Hippocampal formation (tissue), 2 donors: Measurements from ENCODE around the gene OPCML.

ENCODE experiments used
- DNase-seq, 2 donors: peaks; one replicate each; lab custom pipeline; 2025; lab: John Stamatoyannopoulos, UW

The OPCML gene

DNA sequence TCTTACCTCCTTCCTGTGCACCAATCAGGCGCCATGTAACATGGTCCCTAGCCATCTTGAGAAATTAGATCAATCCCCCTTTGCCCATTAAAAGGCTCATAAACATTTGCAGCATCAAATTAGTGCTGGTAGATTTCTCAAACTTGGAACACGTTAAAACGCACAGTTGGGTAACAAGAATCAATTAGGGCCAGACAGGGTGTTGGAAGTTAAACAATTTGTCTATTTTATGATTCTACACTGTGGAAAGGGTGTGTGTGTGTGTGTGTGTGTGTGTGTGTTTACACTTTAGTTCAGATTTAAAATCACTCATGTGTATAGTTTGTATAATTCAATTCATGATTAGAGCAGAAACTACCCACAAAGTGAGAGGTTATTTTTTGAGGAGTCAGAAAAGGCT is 682.0 kb downstream of the OPCML start:
- no peak for DNase-seq

DNA sequence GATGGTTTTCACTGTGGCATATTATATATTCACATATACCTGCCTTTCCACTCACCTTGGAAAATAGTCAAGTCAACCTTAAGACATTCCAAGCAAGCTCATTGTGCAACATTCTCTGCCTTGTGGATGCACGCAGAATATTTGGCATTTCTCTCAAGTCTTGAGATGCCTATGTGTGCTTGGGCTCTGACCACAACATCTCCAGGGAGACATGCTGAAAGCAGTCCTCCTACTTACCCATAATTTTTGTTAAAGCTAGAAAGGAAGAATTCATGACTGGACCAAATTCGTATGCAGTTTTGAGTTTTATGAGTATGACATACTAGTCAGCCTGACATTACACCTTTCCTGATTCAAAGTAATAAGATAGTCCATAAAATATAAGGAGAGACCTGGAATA is 684.0 kb downstream of the OPCML start:
- no peak for DNase-seq

DNA sequence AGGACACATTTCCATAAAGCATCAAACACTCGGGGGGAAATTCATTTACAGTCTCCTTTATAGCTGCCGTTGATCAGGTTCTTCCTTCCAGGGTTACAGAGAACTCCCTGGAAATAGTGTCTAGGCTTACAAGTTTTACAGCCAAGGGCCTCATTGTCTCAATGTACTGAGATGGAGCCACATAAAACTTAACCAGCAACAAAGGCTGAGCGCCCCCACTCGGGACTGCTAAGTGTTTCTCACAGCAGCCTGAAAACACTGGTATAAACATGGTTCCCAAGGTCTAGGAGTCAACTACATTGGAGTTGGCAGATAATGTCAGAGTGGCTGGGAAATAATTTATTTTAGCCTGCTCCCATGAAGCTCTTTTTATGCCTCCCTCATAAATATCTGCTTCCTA is 686.2 kb downstream of the OPCML start:
- no peak for DNase-seq

DNA sequence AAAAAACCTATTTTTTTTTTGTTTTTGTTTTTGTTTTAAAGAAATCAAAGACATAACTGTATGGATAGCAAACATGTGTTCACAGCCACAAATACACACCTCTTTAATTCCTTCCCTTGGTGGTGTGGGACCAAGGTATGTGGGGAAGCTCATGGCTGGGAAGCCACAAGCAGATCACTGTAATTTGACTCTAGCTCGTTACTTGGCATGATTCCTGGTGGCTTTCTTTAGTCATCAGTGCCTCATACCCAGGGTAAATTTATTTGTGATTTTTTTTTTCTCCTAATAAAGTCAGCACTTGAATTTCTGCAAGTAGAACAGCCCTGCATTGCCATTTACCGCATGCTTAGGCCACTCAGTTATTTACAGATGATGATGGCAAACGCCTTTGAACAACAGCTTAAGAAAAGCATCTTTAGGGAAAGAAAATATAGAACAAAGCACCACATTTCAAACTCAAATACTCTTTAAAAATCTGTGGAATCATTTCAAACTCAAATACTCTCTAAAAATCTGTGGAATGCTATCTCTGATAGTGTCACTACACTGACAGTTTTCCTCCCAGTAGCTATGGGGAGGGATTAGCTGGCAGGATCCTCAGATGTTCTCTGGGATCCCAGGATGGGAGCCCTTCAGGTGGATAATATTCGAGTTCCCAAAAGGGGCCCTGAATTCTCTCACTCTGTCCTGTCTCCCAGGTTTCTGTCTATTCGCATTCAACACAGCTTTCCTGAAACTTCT is 687.2 kb downstream of the OPCML start:
- DNase-seq = no peak

DNA sequence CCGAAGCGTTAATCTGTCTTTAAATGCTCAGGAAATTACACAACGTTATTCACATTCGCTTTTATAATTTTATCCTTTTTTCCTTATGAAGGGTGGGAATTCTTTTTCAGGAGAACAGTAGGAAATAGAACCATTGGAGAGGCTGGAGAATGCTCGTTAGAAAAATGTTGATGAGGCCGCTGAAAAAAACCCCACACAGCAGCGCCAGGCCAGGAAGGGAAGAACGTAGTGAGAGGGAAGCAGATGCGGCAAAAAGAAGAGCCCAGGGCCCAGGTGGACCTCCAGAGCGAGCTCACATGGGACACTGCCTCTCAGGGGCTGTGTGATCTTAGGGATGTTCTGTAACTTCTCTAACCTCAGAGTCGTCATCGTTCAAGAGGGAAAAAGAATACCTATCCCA is 691.6 kb downstream of the OPCML start:
- DNase-seq = no peak

DNA sequence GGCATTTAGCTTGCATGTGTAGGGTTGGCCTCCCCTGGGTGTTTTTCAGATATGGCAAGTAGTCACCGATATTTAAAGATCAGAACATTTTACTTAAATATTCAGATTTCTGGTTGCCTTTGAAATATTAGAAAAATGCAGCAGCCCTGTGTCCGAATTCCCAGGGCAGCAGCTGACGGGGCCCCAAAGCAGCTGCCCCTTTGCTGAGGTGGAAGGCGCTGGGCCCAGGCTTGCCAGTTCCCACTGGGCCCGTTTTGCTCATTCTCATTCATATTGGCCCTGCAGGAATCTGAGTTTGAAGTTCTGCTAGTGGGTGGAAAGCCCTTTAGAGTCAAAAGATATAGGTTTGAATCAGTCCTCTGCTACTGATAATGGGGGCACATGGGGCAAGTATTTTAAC is 692.1 kb downstream of the OPCML start:
- no peak for DNase-seq

DNA sequence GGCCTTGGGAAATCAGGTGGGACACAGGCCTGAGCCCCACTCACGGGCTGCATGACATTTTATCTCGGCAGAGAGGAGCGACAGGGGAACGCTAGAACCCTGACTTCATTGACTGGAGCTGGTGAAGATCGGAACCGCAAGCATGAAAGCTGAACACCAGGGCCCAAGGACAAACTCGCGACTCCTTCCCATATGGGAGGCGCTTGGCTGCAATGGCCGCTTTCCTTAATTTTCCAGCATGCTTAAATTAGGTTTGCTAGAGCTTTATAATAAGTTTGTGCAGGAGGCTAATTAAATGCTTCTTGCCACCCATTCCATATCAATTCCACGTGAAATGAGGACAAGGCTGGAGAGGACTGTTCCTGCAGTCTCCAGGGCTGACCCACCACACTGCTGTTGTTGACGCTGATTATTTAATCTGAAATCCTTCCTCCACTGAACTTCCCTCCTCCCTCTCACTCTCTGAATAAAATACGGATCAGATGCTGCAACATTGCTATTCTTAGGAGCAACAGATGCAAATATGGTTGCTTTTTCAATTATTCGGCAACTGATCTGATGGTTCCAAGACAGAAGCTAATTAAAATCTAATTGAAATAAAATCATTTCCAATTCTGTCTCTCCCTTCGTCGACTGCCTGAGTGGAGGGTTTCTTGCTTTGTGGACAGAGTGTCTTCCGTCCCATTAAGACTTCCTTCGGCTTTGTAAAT is 692.9 kb downstream of the OPCML start:
- DNase-seq = peak in 1 of 2 donors; percentile 17

DNA sequence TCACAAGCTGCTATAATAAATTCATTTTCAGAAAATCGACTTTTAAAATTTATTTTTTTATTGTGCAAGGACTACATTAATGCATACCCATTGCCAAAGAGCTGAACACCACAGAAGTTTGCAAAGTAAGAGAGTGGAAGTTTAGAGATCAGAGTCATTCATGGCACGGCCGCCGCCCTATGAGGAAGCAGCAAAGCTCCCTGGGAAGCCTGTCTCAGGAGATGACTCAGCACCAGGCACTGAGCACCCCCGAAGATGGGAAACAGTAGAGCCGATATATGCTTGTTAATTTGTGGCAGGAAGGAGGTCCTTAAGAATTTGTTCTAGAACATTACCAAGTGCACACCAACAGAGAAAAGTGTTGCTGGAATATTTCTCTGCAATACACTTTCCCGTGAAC is 693.7 kb downstream of the OPCML start:
- DNase-seq = no peak

DNA sequence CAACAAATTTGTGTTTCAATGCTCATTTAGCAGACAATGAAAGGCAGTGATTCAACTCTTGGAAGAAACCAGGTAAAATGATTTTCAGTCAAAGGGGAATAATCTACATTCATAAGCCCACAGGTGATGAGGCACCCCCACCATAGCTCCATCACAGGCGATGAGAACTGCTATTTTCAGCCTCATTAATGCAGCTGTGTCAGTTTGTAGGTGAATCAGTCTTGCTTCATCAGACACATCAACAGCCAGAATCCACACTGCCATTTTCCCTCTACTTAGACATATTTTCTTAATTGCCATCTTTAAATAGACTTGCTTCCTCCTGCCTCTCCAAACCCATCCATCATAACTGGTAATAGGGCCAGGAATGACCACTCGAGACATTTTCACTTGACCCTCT is 701.0 kb downstream of the OPCML start:
- DNase-seq = no peak

DNA sequence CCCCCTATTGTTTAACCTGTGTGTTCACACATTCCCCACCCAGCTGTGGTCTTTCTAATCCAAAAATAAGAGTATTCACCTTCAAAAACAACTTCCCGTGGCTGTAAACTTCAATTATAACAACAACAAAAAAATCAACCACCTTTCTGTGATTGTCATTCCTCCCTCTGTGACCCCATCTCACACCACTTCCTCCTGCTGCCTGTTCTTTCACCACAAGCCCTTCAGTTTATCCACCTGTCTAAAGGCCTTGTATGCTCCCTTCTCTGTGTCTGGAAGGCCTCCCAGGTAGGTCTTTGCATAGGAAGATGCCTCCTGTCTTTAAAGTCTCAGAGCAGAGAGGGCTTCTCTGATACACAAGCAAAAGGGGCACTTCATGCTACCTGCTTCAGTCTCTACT is 707.7 kb downstream of the OPCML start:
- DNase-seq = no peak

DNA sequence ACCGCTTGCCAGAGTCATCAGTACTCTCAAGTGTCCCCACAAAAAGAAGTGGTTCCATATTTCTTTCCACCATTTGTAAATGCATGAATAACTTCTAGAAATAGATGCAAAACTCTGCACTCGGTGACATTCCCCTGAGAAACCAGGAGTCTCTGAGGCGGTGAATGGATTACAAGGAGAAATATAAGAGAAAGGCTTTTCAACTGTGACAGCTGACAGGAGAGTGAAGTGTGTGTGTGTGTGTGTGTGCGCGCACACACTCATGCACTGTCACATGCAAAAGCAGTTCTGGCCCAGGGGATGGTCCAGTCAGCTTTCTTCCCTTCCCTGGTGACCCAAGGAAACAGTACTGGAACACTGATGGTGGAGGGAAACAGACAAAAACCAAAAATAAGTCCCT is 710.0 kb downstream of the OPCML start:
- DNase-seq = no peak

DNA sequence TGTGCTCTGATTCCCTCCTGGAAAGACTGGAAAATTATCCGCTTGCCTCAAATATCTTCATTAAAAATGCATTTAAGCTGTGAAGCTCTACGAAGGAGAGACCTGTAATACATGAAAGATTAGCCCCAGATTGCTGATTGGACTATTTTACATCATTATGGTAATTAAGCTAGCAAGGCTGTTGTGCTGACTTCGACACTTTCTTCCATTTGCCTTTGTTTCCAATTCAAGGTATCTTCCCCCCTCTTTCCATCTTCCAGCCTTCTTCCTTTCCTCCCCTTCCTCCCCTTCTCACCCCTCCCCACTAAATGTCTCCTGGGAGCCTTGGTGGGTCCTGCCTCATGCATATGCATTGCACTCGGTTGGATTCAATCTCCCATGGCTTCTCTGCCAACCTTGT is 710.8 kb downstream of the OPCML start:
- DNase-seq = no peak

DNA sequence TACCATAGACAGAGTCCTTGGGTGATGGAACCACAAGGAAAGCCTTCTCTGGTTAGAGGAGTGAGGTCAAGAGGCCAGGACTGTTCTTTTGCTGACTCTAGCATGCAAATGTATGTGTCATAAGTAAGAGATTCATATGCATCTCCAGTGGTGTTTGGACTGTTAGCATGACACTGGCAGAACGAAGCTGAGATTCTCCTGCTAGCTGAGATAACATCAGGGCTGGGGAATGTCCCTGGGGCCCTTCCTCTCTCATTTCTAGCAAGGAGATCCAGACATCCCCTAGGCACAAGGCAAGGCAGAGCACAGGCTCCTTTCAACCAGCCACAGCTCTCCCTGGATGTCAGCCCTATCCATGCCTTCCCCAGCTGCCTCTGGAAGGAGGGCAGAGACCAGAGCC is 711.3 kb downstream of the OPCML start:
- DNase-seq = no peak

DNA sequence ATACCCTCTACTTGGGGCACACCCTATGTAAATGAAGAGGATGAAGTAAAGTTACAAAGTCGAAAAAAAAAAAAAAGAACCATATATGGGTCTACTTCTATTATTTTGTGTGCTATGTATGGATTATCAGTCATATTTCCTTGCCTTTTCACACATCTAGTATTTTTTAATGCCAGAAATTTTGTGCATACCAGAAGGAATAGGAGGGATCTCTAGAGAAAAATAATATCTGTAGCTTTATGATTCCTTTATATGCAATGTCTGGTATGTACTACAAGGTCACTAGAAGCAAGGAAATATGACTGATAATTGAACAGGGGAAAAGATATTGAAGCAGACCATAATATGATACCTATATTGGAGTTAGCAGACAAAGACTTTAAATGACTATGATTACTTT is 713.4 kb downstream of the OPCML start:
- no peak for DNase-seq

DNA sequence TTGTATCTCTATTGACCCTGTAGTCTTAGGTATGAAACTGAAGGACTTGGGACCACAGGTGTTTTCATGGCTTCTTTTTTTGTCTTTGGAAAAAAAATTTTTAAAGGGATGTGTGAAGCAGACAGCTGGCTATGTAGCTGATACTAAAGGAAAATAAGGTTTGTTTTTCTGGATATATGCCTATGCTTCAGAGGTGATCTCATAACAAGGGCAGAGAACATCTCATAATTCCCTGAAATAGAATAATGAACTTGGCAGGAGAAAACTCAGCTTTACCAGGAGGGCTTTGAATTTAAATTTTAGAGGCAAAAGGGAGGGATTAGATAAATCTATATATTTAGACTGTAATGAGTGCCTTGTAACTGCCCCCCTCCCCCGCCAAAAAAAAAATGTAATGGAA is 714.9 kb downstream of the OPCML start:
- no peak for DNase-seq

DNA sequence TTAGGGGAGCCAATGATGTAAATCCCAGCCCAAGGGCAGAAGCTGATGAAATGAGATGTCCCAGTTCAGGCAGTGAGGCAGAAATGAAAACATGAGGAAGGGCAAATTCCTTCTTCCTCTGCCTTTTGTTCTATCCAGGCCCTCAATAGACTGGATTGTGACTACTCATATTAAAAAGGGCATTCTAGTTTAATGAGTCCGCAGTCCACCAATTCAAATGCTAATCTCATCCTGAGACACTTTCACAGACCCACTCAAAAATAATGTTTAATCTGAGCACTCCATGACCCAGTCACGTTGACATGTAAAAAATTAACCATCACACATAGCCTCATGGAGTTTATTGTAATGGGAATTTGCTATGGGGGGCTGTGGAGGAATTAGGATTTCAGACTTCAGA is 717.9 kb downstream of the OPCML start:
- no peak for DNase-seq

DNA sequence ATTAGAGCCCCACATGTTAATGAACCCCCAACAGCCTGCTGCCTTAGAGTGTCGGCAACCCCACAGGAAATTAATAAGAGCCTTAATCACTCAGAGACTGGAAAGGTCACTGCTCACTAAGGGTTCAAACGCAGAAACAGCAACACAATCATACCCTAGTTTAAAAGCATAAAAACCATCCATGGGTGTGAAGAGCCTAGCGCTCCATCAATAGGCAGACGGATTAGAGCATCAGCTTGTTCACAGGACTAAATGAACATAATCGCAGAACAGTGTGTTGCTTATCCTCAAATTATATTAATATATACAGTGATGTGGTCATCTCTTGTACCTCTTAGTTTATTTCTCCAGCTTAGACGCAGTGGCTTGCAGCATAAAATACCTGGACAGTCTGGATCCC is 720.7 kb downstream of the OPCML start:
- DNase-seq = no peak

DNA sequence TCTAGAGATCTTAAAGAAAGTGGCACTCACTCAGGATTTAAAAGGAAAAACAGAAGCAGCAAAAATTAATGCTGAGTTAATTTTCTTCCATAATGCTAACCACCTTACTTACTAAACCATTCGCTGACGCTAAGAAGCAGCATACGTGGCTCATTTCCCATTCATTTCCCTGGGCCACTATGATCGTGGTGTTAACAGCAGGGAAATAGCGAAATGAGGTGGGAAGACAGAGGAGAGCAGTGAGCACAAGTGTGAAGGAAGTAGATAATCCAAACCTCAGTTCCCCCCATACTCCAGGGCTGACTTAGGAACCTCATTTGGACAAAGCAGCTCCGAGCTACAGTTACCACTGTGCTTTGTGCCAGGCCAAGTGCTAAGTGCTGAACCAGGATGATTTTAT is 723.2 kb downstream of the OPCML start:
- DNase-seq = no peak

DNA sequence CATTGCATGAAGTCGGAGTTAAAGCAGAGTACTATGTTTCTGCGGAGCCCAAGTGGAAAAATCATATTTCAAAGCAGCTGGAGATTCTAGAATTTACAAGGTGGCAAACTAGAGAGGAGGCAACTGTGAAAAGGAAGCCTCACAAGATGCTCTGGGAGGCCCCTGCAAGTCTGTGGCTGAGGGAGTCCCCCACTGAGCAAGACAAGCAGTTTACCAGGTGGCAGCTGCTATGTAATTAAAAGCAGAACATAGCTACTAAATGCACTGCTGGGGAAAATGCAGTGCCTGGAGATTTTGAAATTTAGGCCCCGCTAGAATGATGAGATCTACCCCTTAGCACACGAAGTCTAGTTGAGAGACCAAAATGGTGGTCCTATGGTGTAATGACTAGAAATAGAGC is 728.0 kb downstream of the OPCML start:
- DNase-seq = no peak

DNA sequence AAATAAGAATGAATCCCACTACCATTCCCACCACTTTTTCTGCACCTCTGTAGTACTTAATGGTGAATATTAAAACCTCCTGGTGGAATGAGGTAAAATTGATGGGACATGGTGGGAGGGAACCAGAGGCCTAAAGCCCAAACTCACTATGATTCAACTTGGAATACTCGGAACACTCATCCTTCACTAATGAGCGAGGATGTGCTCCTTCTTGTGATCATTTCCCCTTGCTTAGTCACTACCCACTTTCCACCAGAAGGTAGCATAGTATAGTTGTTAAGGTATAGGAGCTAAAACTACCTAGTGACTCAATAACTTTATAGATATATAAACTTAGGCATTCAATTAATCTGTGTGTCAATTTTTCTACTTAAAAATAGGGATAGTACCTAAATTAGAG is 728.9 kb downstream of the OPCML start:
- DNase-seq = no peak

DNA sequence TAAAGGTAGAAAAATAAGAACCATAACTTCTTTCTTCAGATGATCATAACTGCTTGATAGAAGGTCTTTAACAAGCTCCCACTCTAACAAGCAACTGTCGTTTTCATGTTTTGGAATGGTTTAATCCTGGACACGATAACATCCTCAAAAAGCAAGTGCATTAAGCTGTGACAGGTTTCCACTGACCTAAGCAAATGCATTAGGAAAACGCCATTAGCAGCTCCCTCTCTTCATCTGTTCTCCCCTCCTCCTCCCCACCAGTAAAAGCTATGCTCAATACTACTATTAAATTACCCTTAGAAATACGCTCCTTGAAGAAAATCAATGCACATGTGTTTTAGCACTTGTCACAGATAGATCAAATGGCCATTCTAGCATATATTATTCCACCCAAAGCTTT is 729.4 kb downstream of the OPCML start:
- no peak for DNase-seq

DNA sequence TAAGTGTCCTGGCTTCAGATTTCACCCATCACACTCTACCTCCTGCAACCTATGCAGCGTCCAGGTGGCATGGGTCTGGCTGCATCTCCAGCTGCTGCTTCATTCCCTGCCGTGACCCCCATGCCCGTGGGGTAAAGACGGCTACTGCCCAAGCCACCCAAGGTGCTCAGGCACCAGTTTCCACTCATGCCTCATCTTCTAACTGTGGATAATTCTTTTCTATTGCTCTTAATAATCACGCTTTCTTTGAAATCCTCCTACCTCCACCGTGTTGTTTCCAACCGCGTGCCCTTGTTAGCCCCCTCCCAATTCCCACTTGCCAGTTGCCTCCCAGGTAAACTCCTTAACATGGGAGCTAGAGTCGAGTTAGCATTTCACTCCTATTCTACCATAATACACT is 738.5 kb downstream of the OPCML start:
- DNase-seq = no peak

DNA sequence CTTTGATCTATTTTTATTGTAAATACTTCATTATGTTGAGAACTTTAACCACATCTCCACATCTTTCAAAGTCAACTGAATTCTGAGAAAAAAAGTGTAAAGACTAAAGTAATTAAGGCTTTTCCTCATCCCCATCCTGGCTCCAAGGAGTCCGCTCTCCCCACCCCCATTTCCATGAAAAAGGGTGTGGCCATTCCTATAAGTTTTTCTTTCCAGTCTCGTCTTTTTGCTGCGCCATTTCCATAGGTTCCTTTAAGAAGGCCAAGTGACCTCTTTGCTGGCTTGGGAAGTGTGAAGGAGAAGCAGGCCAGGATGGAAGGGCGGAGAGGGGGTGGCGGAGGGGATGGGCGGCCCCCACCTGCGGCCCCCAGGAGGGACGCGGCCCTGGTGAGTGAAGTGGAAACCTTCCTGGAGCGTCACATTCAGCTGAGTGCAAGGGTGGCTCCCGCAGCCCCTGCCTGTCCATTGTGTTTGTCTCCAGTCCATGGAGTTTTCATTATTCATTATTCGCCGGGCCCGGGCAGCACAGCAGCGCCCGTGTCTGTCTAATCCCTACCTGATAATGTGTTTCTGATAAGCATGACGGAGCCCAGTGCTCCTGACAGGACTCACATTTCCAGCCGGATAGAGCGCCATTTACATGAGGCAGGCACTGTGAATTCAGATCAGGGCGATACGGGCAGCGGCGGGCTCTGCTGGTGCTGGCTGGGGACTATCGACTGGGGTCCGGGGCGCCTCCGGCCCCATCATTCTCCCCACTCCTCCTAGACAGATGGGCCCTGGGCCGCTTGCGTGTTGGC is 739.8 kb downstream of the OPCML start:
- no peak for DNase-seq
